T47D (cell line): ENCODE results near the gene OGDH.
"Not testable (repeated sequence)": the region's sequence is repeated elsewhere in the genome, so short reads cannot be mapped to it uniquely, and the experiment has no call there.

Source experiments
- DNase-seq, 2 experiments: peaks; one replicate each; pipeline versions ENCODE4 v3.0.0 to v3.0.0-alpha.2; 2011 to 2012; ENCODE audit warnings: low read depth in 1 of 2, low spot score in 1 of 2
- JUND ChIP-seq: IDR thresholded peaks from 2 replicates; pipeline ENCODE4 v1.6.1; 2012; ENCODE audit warnings: low read depth
- in situ Hi-C: cut with HindIII; loops from 2 replicates; pipeline ENCODE4 v1.10.0; 2016; ENCODE audit warnings: low sequenced_read_pairs, low pct_unique_long_range_greater_than_20kb

The OGDH gene

DNA sequence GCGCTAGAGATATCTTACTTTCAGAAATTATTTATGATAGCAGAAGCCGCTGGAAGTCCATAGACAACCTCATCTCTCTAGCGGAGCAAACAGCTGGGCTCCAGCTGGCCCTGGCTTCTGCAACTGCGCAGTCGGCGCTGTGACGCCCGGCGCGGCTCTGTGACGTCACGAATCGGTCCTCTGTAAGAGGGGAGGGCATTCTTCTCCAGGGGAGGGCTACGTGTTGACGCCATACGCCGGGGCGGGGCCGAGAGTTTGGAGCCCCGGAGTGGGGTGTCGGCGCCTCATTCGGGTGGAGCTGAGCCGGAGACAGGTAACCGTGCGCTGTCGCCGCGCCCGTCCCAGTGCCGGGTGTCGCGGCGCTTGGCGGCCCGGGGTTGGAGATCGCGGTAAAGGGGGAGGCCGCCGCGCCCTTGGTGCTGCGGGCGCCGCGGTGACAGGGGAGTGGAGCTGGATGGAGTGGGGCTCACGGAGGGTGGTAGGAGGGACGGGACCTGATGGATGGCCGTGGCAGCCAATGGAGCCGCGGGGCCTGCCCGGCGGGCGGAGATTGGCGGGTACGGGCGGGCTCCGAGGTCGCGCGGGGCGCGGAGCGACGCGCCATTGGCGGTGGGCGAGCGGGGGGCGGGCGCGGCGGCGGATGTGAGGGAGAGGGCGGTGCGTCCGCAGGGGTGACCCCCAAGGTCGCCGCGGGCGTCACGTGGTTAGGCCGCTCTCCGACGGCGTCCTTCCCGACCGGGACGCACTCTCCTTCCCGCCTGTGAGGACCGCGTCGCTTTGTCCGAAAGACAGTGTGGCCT lies at the start of gene OGDH:
OGDH (plus strand) TSS at position 287 of the 800 bp plus-strand sequence. CDS start 17,717 bp downstream, outside the sequence.
- peak; percentile 99 for DNase-seq
- in situ Hi-C loops = no loop called here
- TF ChIP-seq JUND = no peak

DNA sequence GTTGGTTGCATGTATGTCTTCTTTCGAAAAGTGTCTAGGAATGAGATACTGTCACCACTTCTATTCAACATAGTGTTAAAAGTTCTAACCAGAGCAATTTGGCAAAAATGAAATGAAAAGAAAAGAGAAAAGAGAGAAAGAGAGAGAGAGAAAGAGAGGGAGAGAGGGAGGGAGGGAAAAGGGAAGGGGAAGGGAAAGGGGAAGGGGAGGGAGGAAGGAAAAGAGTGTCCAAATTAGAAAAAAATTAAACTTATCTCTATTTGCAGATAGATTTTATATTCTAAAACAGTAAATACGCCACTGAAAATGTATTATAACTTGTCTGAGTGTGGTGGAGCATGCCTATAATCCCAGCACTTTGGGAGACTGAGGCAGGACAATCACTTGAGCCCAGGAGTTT lies 48.9 kb upstream of the OGDH start:
- in situ Hi-C loops = no loop called here
- TF ChIP-seq JUND = no peak
- no peak for DNase-seq

DNA sequence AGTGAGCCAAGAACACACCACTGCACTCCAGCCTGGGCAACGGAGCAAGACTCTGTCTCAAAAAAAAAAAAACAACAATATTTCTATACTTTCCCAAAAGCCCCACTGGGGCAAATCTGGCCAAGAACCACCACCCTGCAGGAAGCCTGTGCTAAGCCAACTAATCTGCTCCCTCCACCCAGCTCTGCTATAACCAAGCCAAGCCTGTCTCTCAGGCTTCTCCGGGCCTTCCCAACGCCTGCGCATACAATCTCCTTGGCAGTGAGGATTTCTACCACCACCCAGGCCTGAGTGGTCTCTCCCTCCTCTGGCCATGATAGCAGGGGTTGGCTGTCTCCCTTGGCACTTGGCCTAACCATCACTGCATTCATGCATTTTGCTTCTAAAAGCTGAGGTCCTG lies 46.9 kb upstream of the OGDH start:
- no peak for TF ChIP-seq JUND
- in situ Hi-C loops = no loop called here
- no peak for DNase-seq

DNA sequence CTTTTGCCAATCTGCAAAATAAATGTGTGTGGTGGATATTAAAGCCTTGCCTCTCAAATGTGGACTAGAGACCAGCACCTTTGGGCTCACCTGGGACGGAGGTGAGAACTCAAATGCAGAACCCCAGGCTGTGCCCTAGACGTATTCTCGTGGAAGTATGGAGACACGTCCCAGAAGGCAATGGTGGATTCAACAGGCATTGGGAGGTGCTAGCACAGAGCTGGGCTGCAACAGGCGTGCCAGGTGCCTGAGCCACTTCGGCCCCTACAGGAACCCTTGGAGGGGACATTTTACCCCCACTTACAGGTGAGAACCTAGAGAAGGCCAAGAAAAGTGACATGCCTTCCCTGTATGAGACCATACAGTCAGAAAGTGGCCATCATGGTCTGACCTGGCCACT lies 44.9 kb upstream of the OGDH start:
- in situ Hi-C loops = no loop called here
- no peak for TF ChIP-seq JUND
- DNase-seq = no peak

DNA sequence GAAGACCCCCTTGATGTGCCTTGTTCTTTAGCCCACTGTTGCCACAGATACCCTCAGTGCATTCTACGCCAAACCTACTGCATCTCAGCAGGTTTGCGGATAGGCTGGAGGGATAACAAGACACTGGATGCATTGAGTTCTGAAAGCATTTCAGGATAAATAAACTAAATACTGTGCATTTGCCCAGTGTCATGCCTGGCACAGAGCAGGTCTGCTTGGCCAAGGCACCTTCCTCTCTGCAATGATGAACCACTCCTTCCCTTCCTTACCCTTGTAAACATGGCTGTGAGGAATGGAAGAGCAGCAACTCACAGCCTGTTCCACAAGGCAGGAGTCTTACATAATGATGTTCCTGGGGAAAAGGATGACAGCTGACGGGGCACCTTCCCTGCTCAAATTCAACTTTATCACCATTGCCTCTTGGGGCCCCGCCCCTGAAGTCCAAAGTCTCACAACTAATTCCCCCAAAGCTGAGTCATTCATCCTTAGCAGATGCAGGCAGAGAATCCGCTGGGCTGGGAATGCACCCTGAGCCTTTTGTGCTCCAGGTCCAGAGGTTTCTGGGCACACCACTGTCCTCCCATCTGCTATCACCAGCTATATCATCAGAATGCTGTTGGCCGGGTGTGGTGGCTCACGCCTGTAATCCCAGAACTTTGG lies 44.3 kb upstream of the OGDH start:
- no peak for DNase-seq
- in situ Hi-C loops = no loop called here
- TF ChIP-seq JUND = no peak

DNA sequence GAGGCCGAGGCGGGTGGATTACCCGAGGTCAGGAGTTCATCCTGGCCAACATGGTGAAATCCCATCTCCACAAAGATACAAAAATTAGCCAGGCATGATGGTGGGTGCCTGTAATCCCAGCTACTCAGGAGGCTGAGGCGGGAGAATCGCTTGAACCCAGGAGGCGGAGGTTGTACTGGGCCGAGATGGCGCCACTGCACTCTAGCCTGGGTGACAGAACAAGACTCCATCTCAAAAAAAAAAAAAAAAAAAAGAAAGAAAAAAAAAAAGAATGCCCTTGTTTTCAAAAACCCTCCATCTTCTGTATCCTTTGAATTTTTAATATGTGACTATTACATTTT lies 43.8 kb upstream of the OGDH start:
- in situ Hi-C loops = not testable (repeated sequence)

DNA sequence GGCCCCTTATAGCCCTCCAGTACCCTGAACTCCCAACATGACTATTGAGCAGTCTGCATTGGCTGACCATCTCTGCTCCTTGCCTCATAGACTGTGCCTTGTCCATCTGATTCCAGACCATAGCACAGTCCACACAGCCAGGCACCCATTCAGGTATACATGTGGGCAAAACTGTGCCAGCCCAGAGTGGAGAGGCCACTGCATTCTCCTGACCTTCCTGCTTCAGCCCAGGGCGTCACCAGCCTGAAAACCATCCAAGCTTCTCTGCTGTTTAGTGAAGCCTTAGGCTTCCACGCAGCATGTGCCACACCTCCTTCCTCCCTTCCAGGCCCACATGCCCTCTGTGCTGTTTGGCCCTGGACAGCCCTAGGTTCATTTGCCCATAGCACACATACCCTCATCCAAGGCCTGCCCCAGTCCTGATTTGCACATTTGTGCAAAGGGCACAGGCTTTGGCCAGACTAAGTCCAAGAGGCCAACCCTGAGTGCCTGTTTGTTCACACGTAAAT lies 43.2 kb upstream of the OGDH start:
- no peak for DNase-seq
- in situ Hi-C loops = no loop called here
- TF ChIP-seq JUND = no peak

More for the DNA sequence above, 43.8 kb upstream of the OGDH start:
- not testable (repeated sequence) for DNase-seq

DNA sequence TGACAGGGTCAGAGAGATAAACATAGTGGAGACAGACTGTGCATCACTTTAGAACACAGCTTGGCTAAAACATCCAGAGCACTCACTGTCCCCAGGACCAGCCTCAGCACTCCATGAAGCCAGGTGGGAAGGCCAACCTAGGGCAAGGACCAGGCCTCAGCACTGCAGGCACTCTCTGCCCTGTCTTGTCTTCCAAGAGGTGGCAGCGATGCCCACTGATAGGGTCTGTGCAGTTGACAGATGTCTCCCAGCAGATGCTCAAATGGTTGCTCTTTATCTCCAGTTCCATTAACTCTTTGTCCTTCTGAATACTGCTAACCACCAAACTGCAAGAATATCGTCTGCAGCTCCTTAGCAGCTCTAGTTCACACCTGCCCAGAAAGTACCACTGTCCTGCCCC lies 41.8 kb upstream of the OGDH start:
- DNase-seq = no peak
- no peak for TF ChIP-seq JUND
- in situ Hi-C loops = no loop called here

DNA sequence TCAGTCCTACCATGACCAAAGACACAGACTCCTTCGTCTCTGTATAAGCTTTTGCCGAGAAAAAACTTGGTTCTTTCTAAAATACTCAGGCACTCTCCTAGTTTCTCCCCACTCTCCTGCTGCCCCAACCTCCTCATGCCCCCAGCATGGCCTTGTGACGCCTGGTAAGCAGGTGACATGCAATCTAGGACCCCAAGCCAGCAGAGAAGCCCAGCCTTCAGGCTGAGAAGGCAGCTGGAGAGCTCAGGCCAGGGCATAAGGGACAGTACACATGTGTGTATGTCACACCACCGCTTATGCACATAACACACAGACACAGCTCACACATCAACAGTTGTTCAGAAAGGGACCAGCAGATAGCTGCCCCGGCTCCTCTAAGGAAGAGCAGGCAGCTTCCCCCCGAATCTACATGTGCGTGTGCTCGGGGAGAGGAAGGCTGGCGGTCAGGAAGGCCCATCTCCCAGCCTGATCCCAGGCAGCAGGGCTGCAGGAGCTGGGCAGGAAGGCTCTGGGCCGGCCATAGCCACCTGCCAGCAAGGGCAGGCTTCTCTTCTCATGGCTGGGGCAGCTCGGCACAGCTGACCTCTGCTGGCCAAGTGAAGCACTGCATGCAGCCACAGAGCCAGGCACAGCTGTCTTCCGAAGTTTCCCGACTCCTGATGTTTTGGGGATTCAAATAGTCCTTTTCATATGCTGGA lies 41.2 kb upstream of the OGDH start:
- in situ Hi-C loops = no loop called here
- peak; percentile 54 to 78 for DNase-seq
- no peak for TF ChIP-seq JUND

DNA sequence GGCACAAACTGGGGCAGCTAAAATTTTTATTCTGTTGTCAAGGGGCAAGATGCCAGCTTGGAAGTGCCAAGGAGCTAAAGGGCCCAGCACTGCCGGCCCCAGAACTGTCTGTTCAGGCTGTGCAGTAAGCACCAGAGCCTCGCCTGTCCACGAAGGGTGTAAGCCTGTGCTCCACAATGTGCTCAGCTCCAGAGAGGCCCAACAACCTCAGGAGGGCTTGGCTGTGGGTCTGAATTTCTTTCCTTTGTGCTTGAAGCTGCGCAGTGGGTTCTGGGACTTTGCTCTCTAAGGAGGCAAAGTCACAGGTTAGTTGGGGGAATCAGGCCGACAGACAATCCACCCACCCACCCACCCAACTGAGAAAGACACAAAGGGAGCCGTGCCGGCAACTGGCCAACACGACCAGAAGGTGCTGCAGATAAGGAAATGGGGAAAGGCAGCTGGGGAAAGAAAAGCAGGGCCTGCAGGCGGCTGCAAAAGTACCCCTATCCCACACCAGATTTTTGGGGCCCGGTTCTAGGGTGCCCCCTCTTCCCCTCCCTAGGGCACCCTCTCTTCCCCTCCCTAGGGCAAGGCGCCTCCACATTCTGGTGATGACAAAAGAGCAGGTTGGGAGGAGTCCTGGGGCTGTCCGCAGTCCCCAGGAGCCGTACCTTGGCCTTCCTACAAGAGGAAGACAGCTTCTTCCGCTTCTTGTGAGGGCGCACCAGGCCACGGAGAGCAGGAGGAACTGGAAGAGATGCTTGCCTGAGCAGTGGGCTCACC lies 40.5 kb upstream of the OGDH start:
- TF ChIP-seq JUND = no peak
- no peak for DNase-seq
- in situ Hi-C loops = no loop called here

DNA sequence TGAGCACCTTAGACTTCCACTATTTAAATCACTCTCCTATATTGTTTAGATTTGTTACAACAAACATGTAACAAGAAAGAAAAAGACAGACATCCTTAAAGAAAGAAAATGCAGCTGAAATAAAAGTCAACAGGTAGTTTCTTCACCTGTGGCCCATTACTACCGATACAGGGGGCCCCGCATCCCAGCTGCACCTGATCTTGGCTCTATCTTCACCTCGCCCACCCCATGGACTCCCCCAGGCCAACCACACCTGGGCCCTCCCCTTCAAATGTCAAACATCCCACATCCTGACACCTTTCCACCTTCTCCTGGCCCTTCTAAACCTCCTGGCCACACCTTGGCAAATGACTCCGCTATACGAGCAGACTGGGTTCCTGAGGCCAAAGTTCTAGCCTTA lies 39.7 kb upstream of the OGDH start:
- no peak for TF ChIP-seq JUND
- in situ Hi-C loops = no loop called here
- DNase-seq = no peak

DNA sequence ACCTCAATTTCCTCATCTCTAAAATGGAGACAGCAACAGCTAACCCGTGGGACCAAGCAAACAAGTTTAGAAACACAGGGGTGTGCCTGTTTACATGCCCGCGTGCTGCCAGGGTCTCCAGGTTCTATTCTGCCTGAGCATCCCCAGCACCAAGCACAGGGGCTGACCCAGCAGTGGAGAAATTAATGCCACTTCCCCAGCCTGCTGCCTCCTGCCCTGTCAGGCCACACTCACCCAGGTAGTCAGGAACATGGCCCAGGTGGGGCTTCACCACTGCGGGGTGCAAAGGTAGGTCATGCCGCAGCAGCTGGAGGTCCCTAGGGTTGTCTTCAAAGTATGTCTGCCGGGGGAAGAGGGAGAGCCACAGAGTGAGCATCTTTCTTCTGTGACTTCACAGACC lies 38.5 kb upstream of the OGDH start:
- no peak for DNase-seq
- no peak for TF ChIP-seq JUND
- in situ Hi-C loops = no loop called here
